ENCODE measurements around the gene NSG1. TPM values are rescaled to one million over a fixed set of nuclear protein-coding genes. Genes with fewer than 3 reads are reported as not detected.

The NSG1 gene
- total RNA-seq, 1 donor, result not detected

DNA sequence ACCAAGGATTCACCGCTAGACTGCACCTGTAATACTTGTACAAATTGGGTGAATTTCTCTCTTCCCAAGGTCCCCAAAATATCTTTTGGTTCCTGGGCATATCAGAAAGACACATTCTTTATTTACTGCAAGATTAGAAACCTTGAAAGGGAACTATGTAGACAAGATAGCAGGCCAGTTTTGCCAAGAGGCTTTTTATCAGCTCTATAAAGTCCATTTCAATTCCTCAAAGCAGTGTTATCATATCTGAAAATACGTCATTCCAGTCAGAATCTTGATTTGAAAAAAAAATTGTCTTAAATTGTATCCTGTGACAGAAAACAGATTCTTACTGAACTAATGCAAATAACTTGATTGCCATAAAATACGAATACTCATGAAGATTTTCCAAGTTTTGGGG, 37.0 kb upstream of the NSG1 start:
- Histone ChIP-seq H3K27ac (ENCODE audit: low read depth, low read length) (no peak overlapping the region), H3K4me3 (ENCODE audit: insufficient read depth, low read length) (no peak overlapping the region), H4K20me1 (ENCODE audit: insufficient read depth, low read length) (no peaks in the 10 kb centered on the region), H3K9me3 (ENCODE audit: low read depth, low read length) (no peaks in the 10 kb centered on the region), H3K36me3 (ENCODE audit: insufficient read depth, low read length) (no peaks in the 10 kb centered on the region), H2AFZ (ENCODE audit: low read length) (no peak overlapping the region), H3K27me3 (ENCODE audit: insufficient read depth, low read length) (peaks cover 11% of the 10 kb centered on the region), H3K4me2 (ENCODE audit: insufficient read depth, low read length) (no peak overlapping the region), H3K79me2 (ENCODE audit: insufficient read depth, low read length) (no peaks in the 10 kb centered on the region), H3K4me1 (ENCODE audit: insufficient read depth, low read length) (no peaks in the 10 kb centered on the region)
- DNase-seq (ENCODE audit: insufficient read length, low spot score, missing footprints), result no peak
- TF ChIP-seq CTCF (IDR thresholded peaks at IDR 0.05; ENCODE audit: extremely low read depth, low read depth, low read length), result no peak

GRCh38 chr4:4350909-4351308, 36.0 kb upstream of the NSG1 start:
- Histone ChIP-seq H3K4me2 (ENCODE audit: insufficient read depth, low read length) (no peak overlapping the region), H3K9me3 (ENCODE audit: low read depth, low read length) (no peaks in the 10 kb centered on the region), H3K4me1 (ENCODE audit: insufficient read depth, low read length) (no peaks in the 10 kb centered on the region), H3K79me2 (ENCODE audit: insufficient read depth, low read length) (no peaks in the 10 kb centered on the region), H4K20me1 (ENCODE audit: insufficient read depth, low read length) (no peaks in the 10 kb centered on the region), H2AFZ (ENCODE audit: low read length) (no peak overlapping the region), H3K27ac (ENCODE audit: low read depth, low read length) (no peak overlapping the region), H3K36me3 (ENCODE audit: insufficient read depth, low read length) (no peaks in the 10 kb centered on the region), H3K4me3 (ENCODE audit: insufficient read depth, low read length) (no peak overlapping the region), H3K27me3 (ENCODE audit: insufficient read depth, low read length) (peaks cover 19% of the 10 kb centered on the region)
- TF ChIP-seq CTCF (IDR thresholded peaks at IDR 0.05; ENCODE audit: extremely low read depth, low read depth, low read length), result no peak
- DNase-seq (ENCODE audit: insufficient read length, low spot score, missing footprints), result no peak

- Histone ChIP-seq H3K4me3 (ENCODE audit: insufficient read depth, low read length) (no peak overlapping the region), H3K27me3 (ENCODE audit: insufficient read depth, low read length) (peaks cover 31% of the 10 kb centered on the region), H3K4me1 (ENCODE audit: insufficient read depth, low read length) (no peaks in the 10 kb centered on the region), H2AFZ (ENCODE audit: low read length) (no peak overlapping the region), H3K9me3 (ENCODE audit: low read depth, low read length) (no peaks in the 10 kb centered on the region), H3K36me3 (ENCODE audit: insufficient read depth, low read length) (no peaks in the 10 kb centered on the region), H3K4me2 (ENCODE audit: insufficient read depth, low read length) (no peak overlapping the region), H3K79me2 (ENCODE audit: insufficient read depth, low read length) (no peaks in the 10 kb centered on the region), H3K27ac (ENCODE audit: low read depth, low read length) (no peak overlapping the region), H4K20me1 (ENCODE audit: insufficient read depth, low read length) (no peaks in the 10 kb centered on the region)
- no peak for TF ChIP-seq CTCF (IDR thresholded peaks at IDR 0.05; ENCODE audit: extremely low read depth, low read depth, low read length)
- no peak for DNase-seq (ENCODE audit: insufficient read length, low spot score, missing footprints)
Measured at GRCh38 chr4:4355302-4355701, 31.6 kb upstream of the NSG1 start.

- Histone ChIP-seq H3K27ac (ENCODE audit: low read depth, low read length) (no peak overlapping the region), H2AFZ (ENCODE audit: low read length) (no peak overlapping the region), H4K20me1 (ENCODE audit: insufficient read depth, low read length) (no peaks in the 10 kb centered on the region), H3K36me3 (ENCODE audit: insufficient read depth, low read length) (no peaks in the 10 kb centered on the region), H3K4me2 (ENCODE audit: insufficient read depth, low read length) (no peak overlapping the region), H3K9me3 (ENCODE audit: low read depth, low read length) (no peaks in the 10 kb centered on the region), H3K79me2 (ENCODE audit: insufficient read depth, low read length) (no peaks in the 10 kb centered on the region), H3K27me3 (ENCODE audit: insufficient read depth, low read length) (peaks cover 34% of the 10 kb centered on the region), H3K4me1 (ENCODE audit: insufficient read depth, low read length) (no peaks in the 10 kb centered on the region), H3K4me3 (ENCODE audit: insufficient read depth, low read length) (no peak overlapping the region)
- TF ChIP-seq CTCF (IDR thresholded peaks at IDR 0.05; ENCODE audit: extremely low read depth, low read depth, low read length), result no peak
- peak; percentile 52 for DNase-seq (ENCODE audit: insufficient read length, low spot score, missing footprints)
Measured at GRCh38 chr4:4356106-4357041, 30.5 kb upstream of the NSG1 start.

All from osteoblast (primary cell).